Cardiac fibroblast (primary cell): ENCODE results near the gene MRPS25.
A peak's percentile ranks its signal among the peaks of the same experiment; 100 is the strongest.
"Not testable (repeated sequence)": the region's sequence is repeated elsewhere in the genome, so short reads cannot be mapped to it uniquely, and the experiment has no call there.

Experiments
- DNase-seq, 2 donors: peaks; one replicate each; pipeline versions ENCODE4 v3.0.0 to v3.0.0-alpha.2; 2010; ENCODE audit warnings: low read depth in 2 of 2
- H3K4me3 ChIP-seq, 2 donors: replicated peaks in 1 of 2; 1 replicate in 1 of 2; 2 replicates in 1 of 2; pipeline ENCODE4 v1.5.1; 2011; ENCODE audit warnings: low read depth in 2 of 2, low read length in 2 of 2, mild to moderate bottlenecking in 2 of 2, moderate library complexity in 1 of 2
- TF ChIP-seq, protein P1 (sequence below): IDR thresholded peaks from one replicate; pipeline ENCODE4 v1.5.1; 2011; ENCODE audit warnings: low read depth, mild to moderate bottlenecking, low read length, inconsistent platforms

MRPS25 gene

DNA sequence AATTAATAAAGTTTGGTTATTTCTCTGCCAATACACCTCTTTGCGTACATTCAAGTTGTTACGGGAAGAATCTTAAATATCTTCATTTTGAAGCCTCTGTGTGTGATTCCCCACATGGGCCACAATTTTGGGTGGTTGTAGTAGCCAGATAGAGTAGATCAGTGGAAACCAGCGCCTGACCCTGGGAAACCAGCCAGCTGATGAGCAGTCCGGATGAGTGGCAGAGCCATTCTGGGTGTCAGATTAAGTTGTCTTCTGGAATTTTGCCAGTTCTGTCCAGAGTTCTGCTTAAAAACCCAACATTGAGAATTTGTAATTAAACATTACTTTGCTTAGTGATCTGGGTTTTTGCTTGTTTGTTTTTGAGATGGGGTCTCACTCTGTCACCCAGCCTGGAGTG, 49.7 kb downstream of the MRPS25 start:
- peak in 1 of 2 donors; percentile 48 for DNase-seq
- no peak overlapping the region for H3K4me3 ChIP-seq
- TF ChIP-seq, protein P1, sequence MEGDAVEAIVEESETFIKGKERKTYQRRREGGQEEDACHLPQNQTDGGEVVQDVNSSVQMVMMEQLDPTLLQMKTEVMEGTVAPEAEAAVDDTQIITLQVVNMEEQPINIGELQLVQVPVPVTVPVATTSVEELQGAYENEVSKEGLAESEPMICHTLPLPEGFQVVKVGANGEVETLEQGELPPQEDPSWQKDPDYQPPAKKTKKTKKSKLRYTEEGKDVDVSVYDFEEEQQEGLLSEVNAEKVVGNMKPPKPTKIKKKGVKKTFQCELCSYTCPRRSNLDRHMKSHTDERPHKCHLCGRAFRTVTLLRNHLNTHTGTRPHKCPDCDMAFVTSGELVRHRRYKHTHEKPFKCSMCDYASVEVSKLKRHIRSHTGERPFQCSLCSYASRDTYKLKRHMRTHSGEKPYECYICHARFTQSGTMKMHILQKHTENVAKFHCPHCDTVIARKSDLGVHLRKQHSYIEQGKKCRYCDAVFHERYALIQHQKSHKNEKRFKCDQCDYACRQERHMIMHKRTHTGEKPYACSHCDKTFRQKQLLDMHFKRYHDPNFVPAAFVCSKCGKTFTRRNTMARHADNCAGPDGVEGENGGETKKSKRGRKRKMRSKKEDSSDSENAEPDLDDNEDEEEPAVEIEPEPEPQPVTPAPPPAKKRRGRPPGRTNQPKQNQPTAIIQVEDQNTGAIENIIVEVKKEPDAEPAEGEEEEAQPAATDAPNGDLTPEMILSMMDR = no peak

DNA sequence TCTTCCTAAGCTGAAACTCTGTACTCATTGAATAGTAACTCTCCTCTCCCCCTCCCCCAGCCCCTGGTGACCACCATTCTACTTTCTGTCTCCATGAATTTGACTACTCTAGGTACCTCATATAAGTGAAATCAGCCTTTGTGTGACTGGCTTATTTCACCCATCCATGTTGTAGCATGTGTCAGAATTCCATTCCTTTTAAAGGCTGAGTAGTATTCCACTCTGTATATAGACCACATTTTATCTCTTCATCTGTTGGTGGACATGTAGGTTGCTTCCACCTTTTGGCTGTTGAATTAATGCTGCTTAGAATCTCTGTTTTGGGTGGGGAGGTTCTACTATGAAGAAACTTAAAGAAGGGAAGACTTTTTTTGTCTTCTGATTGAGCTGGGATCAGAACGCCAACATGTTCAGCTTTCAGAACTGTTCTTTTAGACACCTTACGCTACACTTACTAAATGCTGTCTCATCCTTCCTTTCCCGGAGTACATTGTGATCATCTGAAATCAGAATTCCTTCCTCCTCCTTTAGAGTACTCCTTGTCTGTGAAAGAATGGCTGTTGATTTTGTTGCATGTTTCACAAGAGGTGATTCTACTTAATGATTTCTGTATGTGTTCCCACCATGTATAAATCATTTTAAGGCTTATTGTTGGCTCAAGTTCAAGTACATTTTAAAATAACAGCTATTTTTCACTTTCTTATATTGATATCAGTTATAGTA, 50.3 kb downstream of the MRPS25 start:
- TF ChIP-seq, protein P1 = no peak
- DNase-seq = peak in 1 of 2 donors; percentile 74

DNA sequence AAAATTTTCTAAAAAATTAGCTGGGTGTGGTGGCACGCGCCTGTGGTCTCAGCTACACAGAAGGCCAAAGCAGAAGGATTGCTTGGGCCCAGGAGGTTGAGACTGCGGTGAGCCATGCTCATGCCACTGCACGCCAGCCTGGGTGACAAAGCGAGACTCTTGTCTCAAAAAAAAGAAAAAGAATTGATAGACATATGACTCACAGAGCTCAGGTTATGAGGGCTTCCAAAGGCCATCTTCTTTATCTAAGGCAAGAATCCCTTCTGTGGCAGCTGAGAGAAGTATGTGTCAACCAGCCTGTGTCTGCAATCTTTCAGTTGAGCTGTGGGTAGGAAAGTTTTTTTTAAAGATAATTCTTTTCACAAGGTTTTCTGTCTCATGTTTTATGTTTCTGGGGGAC, 53.9 kb downstream of the MRPS25 start:
- TF ChIP-seq, protein P1 = no peak
- H3K4me3 ChIP-seq = no peak overlapping the region
- no peak for DNase-seq

More for the DNA sequence above, 50.3 kb downstream of the MRPS25 start:
- no peak overlapping the region for H3K4me3 ChIP-seq

DNA sequence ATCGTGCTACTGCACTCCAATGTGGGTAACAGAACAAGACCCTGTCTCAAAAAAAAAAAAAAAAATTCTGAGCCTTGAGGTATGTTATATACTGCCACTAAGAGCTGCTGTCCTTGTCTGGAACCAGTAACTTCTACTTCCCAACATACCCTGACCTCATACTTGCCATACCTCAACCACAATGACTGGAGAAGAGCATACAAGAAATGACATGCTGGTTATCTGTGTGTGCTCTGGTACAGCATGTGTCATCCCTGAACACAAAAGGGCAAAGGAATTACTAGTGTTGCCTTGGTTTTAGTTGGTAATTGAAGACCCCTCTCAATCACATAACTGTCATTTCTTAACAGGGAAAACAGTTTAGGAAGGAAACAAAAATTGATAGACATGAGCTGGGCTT, 54.5 kb downstream of the MRPS25 start:
- TF ChIP-seq, protein P1 = no peak
- no peak for DNase-seq
- H3K4me3 ChIP-seq = no peak overlapping the region

GRCh38 chr3:15009167-15009566, 55.9 kb downstream of the MRPS25 start:
- DNase-seq = peak in 1 of 2 donors; percentile 15
- TF ChIP-seq, protein P1 = no peak
- no peak overlapping the region for H3K4me3 ChIP-seq

GRCh38 chr3:15007681-15008141, 57.4 kb downstream of the MRPS25 start:
- peak; percentile 82 to 84 for DNase-seq
- TF ChIP-seq, protein P1 = no peak
- no peak overlapping the region for H3K4me3 ChIP-seq

DNA sequence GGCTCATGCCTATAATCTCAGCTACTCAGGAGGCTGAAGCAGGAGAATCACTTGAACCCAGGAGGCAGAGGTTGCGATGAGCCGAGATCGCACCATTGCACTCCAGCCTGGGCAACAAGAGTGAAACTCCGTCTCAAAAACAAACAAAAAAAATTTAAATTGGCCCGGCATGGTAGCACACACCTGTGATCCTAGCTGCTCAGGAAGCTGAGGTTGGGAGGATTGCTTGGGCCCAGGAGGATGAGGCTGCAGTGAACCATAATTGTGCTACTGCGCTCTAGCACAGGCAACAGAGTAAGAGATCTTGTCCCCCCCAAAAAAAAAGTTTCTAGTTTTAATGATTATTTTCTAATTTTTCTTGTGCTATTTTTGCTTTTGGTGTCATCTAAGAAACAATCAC, 65.9 kb downstream of the MRPS25 start:
- DNase-seq, H3K4me3 ChIP-seq: not testable (repeated sequence)
